Prostate gland (tissue), 2 donors: ENCODE data around the gene PAX5. TPM values are rescaled to one million over a fixed set of nuclear protein-coding genes. Genes with fewer than 3 reads are reported as not detected.

Experiments used
- DNase-seq: peaks from one replicate; pipeline ENCODE4 v3.0.0-alpha.2; 2019; ENCODE audit warnings: low spot score
- H3K27ac ChIP-seq, 2 donors: fragments of 200-600 bp; sonication (generic); 2 replicates each; pipeline ENCODE4 v1.5.1; 2017 to 2019
- H3K27me3 ChIP-seq: fragments of 200-600 bp; sonication (generic); replicated peaks from 2 replicates; pipeline ENCODE4 v1.5.1; 2019; ENCODE audit not compliant: insufficient read depth
- H3K36me3 ChIP-seq, 2 donors: fragments of 200-600 bp; sonication (generic); 1 replicate in 1 of 2; 2 replicates in 1 of 2; pipeline versions ENCODE4 v1.5.1 to v1.8.1; 2017 to 2019
- H3K4me1 ChIP-seq: fragments of 200-600 bp; sonication (generic); replicated peaks from 2 replicates; pipeline ENCODE4 v1.5.1; 2019
- H3K4me3 ChIP-seq, 2 donors: fragments of 200-600 bp; sonication (generic); 2 replicates each; pipeline ENCODE4 v1.5.1; 2017 to 2019
- H3K9me3 ChIP-seq: fragments of 200-600 bp; sonication (generic); 2 replicates; pipeline ENCODE4 v1.5.1; 2017
- CTCF ChIP-seq, 4 experiments: fragments of 200-600 bp in 2 of 4; fragments of 450-650 bp in 2 of 4; sonication (generic) in 2 of 4; IDR thresholded peaks; 1 replicate in 3 of 4; 2 replicates in 1 of 4; pipeline ENCODE4 v1.5.1; 2016 to 2019; ENCODE audit warnings: antibody characterized with exemption in 4 of 4, mild to moderate bottlenecking in 2 of 4, moderate library complexity in 2 of 4
- POLR2A ChIP-seq: fragments of 450-650 bp; IDR thresholded peaks from one replicate; pipeline ENCODE4 v1.6.1; 2016; ENCODE audit warnings: antibody characterized with exemption, mild to moderate bottlenecking
- POLR2AphosphoS5 ChIP-seq: sonication (generic); formaldehyde crosslinking; IDR thresholded peaks from one replicate; pipeline ENCODE4 v1.6.1; 2017; ENCODE audit warnings: antibody characterized with exemption
- WGBS: methylation state at CpG from one replicate; pipeline ENCODE4 v1.1.5; 2018; 5-methylcytosine and 5-hydroxymethylcytosine counted together
- intact Hi-C: fragments of 100-400 bp; cut with DNase I; formaldehyde crosslinking; loops from one replicate; pipeline ENCODE4 v1.14.2; 2022
- total RNA-seq, 2 donors: library from RNA; depleted of rRNA; stranded (reverse); fragments of >200 nt; gene quantifications; one replicate each; pipeline ENCODE4 v1.1.0, GENCODE V29; 2016

PAX5 gene
- total RNA-seq, 2 donors from 2014 or later, result 0.05 to 0.11 TPM

GRCh38 chr9:36881743-36882441 lies 152.2 kb downstream of the PAX5 start:
- Histone ChIP-seq H3K27me3 (no peaks in the 10 kb centered on the region), H3K27ac (no peak overlapping the region), H3K4me3 (no peak overlapping the region), H3K4me1 (no peaks in the 10 kb centered on the region), H3K9me3 (no peaks in the 10 kb centered on the region), H3K36me3 (no peaks in the 10 kb centered on the region)
- TF ChIP-seq CTCF (IDR thresholded peaks at IDR 0.05), result no peak
- no peak for TF ChIP-seq POLR2AphosphoS5
- no peak for TF ChIP-seq POLR2A
- no peak for DNase-seq
- WGBS, result 81% methylated on average over 27 of the region's 31 CpGs
- intact Hi-C loops, result no loop called here

GRCh38 chr9:36881316-36881715 lies 152.8 kb downstream of the PAX5 start:
- WGBS, result 86% methylated on average over 14 of the region's 14 CpGs

GRCh38 chr9:36880075-36880474 lies 154.0 kb downstream of the PAX5 start:
- no peak overlapping the region for H3K27ac ChIP-seq
- 82% methylated on average over 12 of the region's 12 CpGs for WGBS
- DNase-seq, result no peak
- no peak overlapping the region for H3K4me3 ChIP-seq
- H3K9me3 ChIP-seq, result no peaks in the 10 kb centered on the region
- no peaks in the 10 kb centered on the region for H3K36me3 ChIP-seq
- TF ChIP-seq POLR2A, result no peak
- TF ChIP-seq CTCF (IDR thresholded peaks at IDR 0.05), result no peak
- no peak for TF ChIP-seq POLR2AphosphoS5
- H3K27me3 ChIP-seq, result no peaks in the 10 kb centered on the region
- H3K4me1 ChIP-seq, result no peaks in the 10 kb centered on the region
- intact Hi-C loops, result no loop called here

More at GRCh38 chr9:36881316-36881715, 152.8 kb downstream of the PAX5 start:
- intact Hi-C loops, result no loop called here
- no peaks in the 10 kb centered on the region for H3K4me1 ChIP-seq
- no peak for TF ChIP-seq CTCF (IDR thresholded peaks at IDR 0.05)
- TF ChIP-seq POLR2A, result no peak
- no peak for TF ChIP-seq POLR2AphosphoS5
- no peaks in the 10 kb centered on the region for H3K27me3 ChIP-seq
- H3K4me3 ChIP-seq, result no peak overlapping the region
- H3K27ac ChIP-seq, result no peak overlapping the region
- DNase-seq, result no peak
- no peaks in the 10 kb centered on the region for H3K36me3 ChIP-seq
- no peaks in the 10 kb centered on the region for H3K9me3 ChIP-seq

- Histone ChIP-seq H3K4me3 (no peak overlapping the region), H3K27ac (no peak overlapping the region), H3K27me3 (no peaks in the 10 kb centered on the region), H3K36me3 (no peaks in the 10 kb centered on the region), H3K9me3 (no peaks in the 10 kb centered on the region), H3K4me1 (no peaks in the 10 kb centered on the region)
- DNase-seq, result peak; percentile 19
- intact Hi-C loops, result no loop called here
- TF ChIP-seq POLR2A, result no peak
- no peak for TF ChIP-seq POLR2AphosphoS5
- no peak for TF ChIP-seq CTCF (IDR thresholded peaks at IDR 0.05)
- 76% methylated on average over 18 of the region's 18 CpGs for WGBS
These were observed 154.8 kb downstream of the PAX5 start for GRCh38 chr9:36878986-36879982.
